GM12878 (cell line): ENCODE data around the gene NAA35. TPM values are rescaled to one million over a fixed set of nuclear protein-coding genes. Genes with fewer than 3 reads are reported as not detected.

Experiments used
- ATAC-seq: fragments of 200-7000 bp; cut with Tn5 transposase; 3 replicates; pipeline ENCODE4 v1.9.1; 2020; ENCODE audit warnings: mild to moderate bottlenecking, moderate library complexity
- BruUV-seq: library from RNA; stranded (reverse); fragments of 400-500 nt; replicated peaks from 2 replicates; lab custom pipeline; 2021; lab: Mats Ljungman, UMichigan
- CTCF ChIA-PET: fragments of 300-600 bp; sonication (Branson Sonifier 250); formaldehyde crosslinking; extraction: SDS; loops from one replicate; lab custom pipeline; 2021; ENCODE audit warnings: inconsistent platforms; lab: Yijun Ruan, JAX
- POLR2A ChIA-PET: fragments of 350-600 bp; formaldehyde crosslinking; extraction: SDS; loops from one replicate; lab custom pipeline; 2021; ENCODE audit warnings: inconsistent platforms; lab: Charles Lee
- RAD21 ChIA-PET: fragments of 300-600 bp; sonication (Branson Sonifier 250); formaldehyde crosslinking; loops from one replicate; lab custom pipeline; 2023; ENCODE audit warnings: antibody characterized with exemption; ENCODE audit not compliant: unreplicated experiment; lab: Charles Lee
- SMC1A ChIA-PET: fragments of 300-600 bp; sonication (Branson Sonifier 250); formaldehyde crosslinking; loops from one replicate; lab custom pipeline; 2023; ENCODE audit not compliant: unreplicated experiment, uncharacterized antibody; lab: Charles Lee
- DNase-seq: peaks from one replicate; pipeline ENCODE4 v3.0.0-alpha.2; 2011; ENCODE audit warnings: low read depth, low spot score
- FAIRE-seq: peaks from 3 replicates; lab custom pipeline; 2011; peaks lifted over from hg19 to GRCh38; lab: Jason Lieb, UNC
- H2AFZ ChIP-seq: 2 replicates; pipeline ENCODE4 v1.6.0; 2011; ENCODE audit warnings: low read depth, low read length, control low read depth; ENCODE audit not compliant: control insufficient read depth
- H3K27ac ChIP-seq: 2 replicates; pipeline ENCODE4 v1.5.1; 2011; ENCODE audit warnings: control low read depth; ENCODE audit not compliant: control insufficient read depth, insufficient read depth
- H3K27me3 ChIP-seq, 2 experiments: replicated peaks in 1 of 2; 2 replicates each; pipeline versions ENCODE4 v1.6.0 to v1.6.1; 2011; ENCODE audit warnings: low read length in 1 of 2; ENCODE audit not compliant: control insufficient read depth in 2 of 2, insufficient read depth in 2 of 2
- H3K36me3 ChIP-seq, 2 experiments: 2 replicates each; pipeline ENCODE4 v1.5.1; 2011; ENCODE audit warnings: low read length in 1 of 2; ENCODE audit not compliant: control insufficient read depth in 2 of 2, insufficient read depth in 2 of 2
- H3K4me1 ChIP-seq: 2 replicates; pipeline ENCODE4 v1.6.1; 2011; ENCODE audit warnings: mild to moderate bottlenecking, low read length, moderate library complexity, mixed read lengths; ENCODE audit not compliant: control insufficient read depth, insufficient read depth
- H3K4me2 ChIP-seq: 2 replicates; pipeline ENCODE4 v1.6.0; 2011; ENCODE audit warnings: control low read depth; ENCODE audit not compliant: control insufficient read depth, insufficient read depth
- H3K4me3 ChIP-seq: fragments of 200-600 bp; sonication (generic); 2 replicates; pipeline ENCODE4 v1.5.1; 2016
- H3K79me2 ChIP-seq: 2 replicates; pipeline ENCODE4 v1.6.0; 2011; ENCODE audit warnings: low read length; ENCODE audit not compliant: control insufficient read depth, insufficient read depth
- H3K9ac ChIP-seq: 2 replicates; pipeline ENCODE4 v1.8.0; 2011; ENCODE audit warnings: low read length, control low read depth, mixed read lengths; ENCODE audit not compliant: control insufficient read depth, insufficient read depth
- H3K9me3 ChIP-seq: replicated peaks from 3 replicates; pipeline ENCODE4 v1.5.1; 2011; ENCODE audit warnings: mild to moderate bottlenecking, low read length; ENCODE audit not compliant: control insufficient read depth, insufficient read depth
- H4K20me1 ChIP-seq: 2 replicates; pipeline ENCODE4 v1.6.0; 2011; ENCODE audit not compliant: control insufficient read depth, insufficient read depth
- ASH2L ChIP-seq: fragments of 300-600, 200-600 bp; sonication (generic); IDR thresholded peaks from 2 replicates; pipeline ENCODE4 v1.6.1; 2017; ENCODE audit warnings: low read depth, mild to moderate bottlenecking, borderline replicate concordance
- CEBPB ChIP-seq, 2 experiments: fragments of 150-350 bp in 1 of 2; IDR thresholded peaks; 2 replicates each; pipeline ENCODE4 v1.6.1; 2012 to 2014; ENCODE audit warnings: low read depth in 2 of 2, low read length in 2 of 2, borderline replicate concordance in 1 of 2, inconsistent platforms in 1 of 2
- E2F8 ChIP-seq: fragments of 450-650 bp; IDR thresholded peaks from 2 replicates; pipeline ENCODE4 v1.6.1; 2018; ENCODE audit warnings: mild to moderate bottlenecking, low read depth, moderate library complexity; ENCODE audit not compliant: partially characterized antibody
- NBN ChIP-seq: fragments of 450-650 bp; IDR thresholded peaks from 2 replicates; pipeline ENCODE4 v1.6.1; 2016
- TCF12 ChIP-seq: IDR thresholded peaks from 2 replicates; pipeline ENCODE4 v1.6.1; 2011; ENCODE audit warnings: low read depth, mild to moderate bottlenecking, low read length
- TCF7 ChIP-seq: IDR thresholded peaks from 2 replicates; pipeline ENCODE4 v1.6.1; 2014; ENCODE audit warnings: antibody characterized with exemption, borderline replicate concordance
- WRNIP1 ChIP-seq: IDR thresholded peaks from 2 replicates; pipeline ENCODE4 v1.6.1; 2011; ENCODE audit warnings: low read depth, low read length, improper control_type of control experiment, borderline replicate concordance
- ZNF24 ChIP-seq: fragments of 450-650 bp; IDR thresholded peaks from 2 replicates; pipeline ENCODE4 v1.6.1; 2017; ENCODE audit warnings: antibody characterized with exemption, mild to moderate bottlenecking
- in situ Hi-C: fragments of 300-500 bp; cut with MboI; formaldehyde crosslinking; loops from 9 replicates; pipeline ENCODE4 v1.14.3; 2018; ENCODE audit warnings: mixed read lengths
- intact Hi-C: fragments of 100-400 bp; cut with micrococcal nuclease; formaldehyde crosslinking; loops from one replicate; pipeline ENCODE4 v1.14.2; 2022; ENCODE audit not compliant: unreplicated experiment
- polyA plus RNA-seq, 11 experiments: library from polyadenylated mRNA; depleted of rRNA in 4 of 11; unstranded in 6 of 11; stranded (reverse) in 5 of 11; fragments of >200 nt; fragmentation: Nextera tagmentation in 4 of 11; fragmentation: Illumina TruSeq in 1 of 11; extraction: Ambion mirVana in 4 of 11; extraction: Trizol in 1 of 11; gene quantifications; 1 replicate in 1 of 11; 2 replicates in 10 of 11; pipeline versions ENCODE4 v1.2.1 to v1.2.3, GENCODE V29; 2011 to 2016; ENCODE audit warnings: inconsistent platforms in 2 of 11, missing spikeins in 2 of 11, low read depth in 1 of 11
- total RNA-seq, 4 experiments: library from RNA; depleted of rRNA in 3 of 4; stranded (reverse); fragments of >200 nt in 3 of 4; fragmentation: Illumina TruSeq in 1 of 4; extraction: Trizol in 1 of 4; gene quantifications; 2 replicates each; pipeline versions ENCODE4 v1.2.1 to v1.2.3, GENCODE V29; 2013 to 2021

NAA35 gene
- total and polyA plus RNA-seq, 10 of the 15 experiments (the other 5 are each of a cell fraction or from before 2014, with no cell fraction given): 15.5 to 38.0 (median 26.9) TPM

GRCh38 chr9:85971731-85972130 lies 30.8 kb downstream of the NAA35 start:
- DNase-seq (no peak), ATAC-seq (no peak), FAIRE-seq (no peak)
- ChIA-PET CTCF (no interaction called here), SMC1A (interaction anchor here (0.6 kb wide), 1 partner anchor 82 kb away, joined by 3 read pairs; no protein-coding TSS in a partner anchor), POLR2A (interaction anchor here (0.6 kb wide), 1 partner anchor 228 kb away, joined by 5 read pairs; no protein-coding TSS in a partner anchor), RAD21 (no interaction called here)
- Histone ChIP-seq H3K27me3 (no peaks in the 10 kb centered on the region), H3K4me3 (no peak overlapping the region), H3K79me2 (no peaks in the 10 kb centered on the region), H3K9ac (no peak overlapping the region), H3K9me3 (no peaks in the 10 kb centered on the region), H3K27ac (no peak overlapping the region), H2AFZ (no peak overlapping the region), H3K4me1 (no peaks in the 10 kb centered on the region), H4K20me1 (no peaks in the 10 kb centered on the region), H3K36me3 (peaks cover 0 to 3% of the 10 kb centered on the region in 2 experiments; a peak in 1 of 4 replicates), H3K4me2 (no peak overlapping the region)
- no peak for TF ChIP-seq ASH2L
- no peak for TF ChIP-seq ZNF24
- no peak for TF ChIP-seq WRNIP1
- no peak for TF ChIP-seq TCF12
- no peak for TF ChIP-seq E2F8
- TF ChIP-seq TCF7: no peak
- no peak for TF ChIP-seq NBN
- no peak for TF ChIP-seq CEBPB (IDR thresholded peaks at IDR 0.05; ENCODE audit: borderline replicate concordance in 1 of 2, low read depth in 2 of 2, low read length in 2 of 2)
- in situ Hi-C loops (no loop called here), intact Hi-C loops (no loop called here)
- no TSS peak for BruUV-seq
